ENCODE data around the gene ASS1. TPM values are rescaled to one million over a fixed set of nuclear protein-coding genes. Genes with fewer than 3 reads are reported as not detected.

ASS1 gene
- total and polyA plus RNA-seq, 9 donors = 63.4 to 238 (median 87.0) TPM

DNA sequence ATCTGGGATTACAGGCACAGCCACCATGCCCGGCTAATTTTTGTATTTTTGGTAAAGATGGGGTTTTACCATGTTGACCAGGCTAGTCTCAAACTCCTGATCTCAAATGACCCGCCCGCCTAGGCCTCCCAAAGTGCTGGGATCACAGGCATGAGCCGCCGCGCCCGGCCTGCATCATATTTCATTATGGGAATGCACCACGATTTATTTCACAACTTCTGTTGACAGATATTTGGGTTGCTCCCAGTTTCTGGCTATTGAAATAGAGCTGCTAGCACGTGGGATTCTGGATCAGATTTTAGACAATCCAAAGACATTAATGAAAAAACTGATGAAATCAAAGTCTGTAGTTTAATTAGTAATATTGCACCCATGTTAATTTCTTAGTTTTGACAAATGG, 86.2 kb downstream of the ASS1 start:
- WGBS, 3 donors = 59 to 74% (median 70%) methylated on average over 9 of the region's 9 CpGs
- Histone ChIP-seq H3K27ac (no peak overlapping the region), H3K9me3 (no peaks in the 10 kb centered on the region), H3K4me1 (ENCODE audit: insufficient read depth) (no peaks in the 10 kb centered on the region), H3K27me3 (no peaks in the 10 kb centered on the region), H3K4me3 (no peak overlapping the region), H3K36me3 (no peaks in the 10 kb centered on the region)
- DNase-seq = no peak
- TF ChIP-seq CTCF (IDR thresholded peaks at IDR 0.05) (no peak), POLR2A (IDR thresholded peaks at IDR 0.05) (no peak), EP300 (IDR thresholded peaks at IDR 0.05) (no peak)
- intact Hi-C loops (cut with DNase I) = no loop called here

GRCh38 chr9:130531670-130532069, 86.9 kb downstream of the ASS1 start:
- H3K27me3 ChIP-seq = no peaks in the 10 kb centered on the region
- no peaks in the 10 kb centered on the region for H3K4me1 ChIP-seq (ENCODE audit: insufficient read depth)
- no peaks in the 10 kb centered on the region for H3K9me3 ChIP-seq
- intact Hi-C loops (cut with DNase I) = no loop called here
- no peaks in the 10 kb centered on the region for H3K36me3 ChIP-seq
- DNase-seq = no peak
- H3K4me3 ChIP-seq = no peak overlapping the region
- TF ChIP-seq EP300 (IDR thresholded peaks at IDR 0.05) (no peak), POLR2A (IDR thresholded peaks at IDR 0.05) (no peak), CTCF (IDR thresholded peaks at IDR 0.05) (no peak)
- no peak overlapping the region for H3K27ac ChIP-seq
- WGBS, 3 donors = 89 to 96% (median 95%) methylated on average over 8 of the region's 8 CpGs

DNA sequence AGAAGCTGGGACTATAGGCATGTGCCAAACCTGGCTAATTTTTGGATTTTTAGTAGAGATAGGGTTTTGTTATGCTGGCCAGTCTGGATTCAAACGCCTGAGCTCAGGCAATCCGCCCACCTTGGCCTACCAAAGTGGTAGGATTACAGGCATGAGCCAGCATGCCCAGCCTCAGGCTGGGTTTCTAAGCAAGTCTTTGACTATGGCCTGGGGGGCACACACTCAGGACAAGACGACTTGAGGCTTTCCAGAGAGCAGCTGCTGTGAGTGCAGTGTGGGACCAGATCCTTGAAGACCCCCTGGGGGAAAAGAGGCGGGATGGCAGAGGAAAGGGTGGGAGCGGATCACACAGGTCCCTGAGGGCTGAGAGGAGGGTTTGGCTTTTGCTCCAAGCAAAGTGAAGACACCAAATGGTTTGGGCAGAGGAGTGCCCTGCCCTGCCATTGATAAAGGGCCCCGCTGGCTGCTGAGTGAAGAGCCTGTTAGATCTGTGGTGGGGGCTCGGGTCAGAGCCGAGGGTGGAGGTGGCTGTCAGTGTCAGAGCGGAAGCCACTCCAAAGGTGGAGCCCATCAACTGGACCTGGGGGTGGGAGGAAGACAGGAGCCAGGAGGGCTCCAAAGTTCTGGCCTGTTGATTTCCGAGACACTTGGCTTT, 87.8 kb downstream of the ASS1 start:
- intact Hi-C loops (cut with DNase I) = no loop called here

DNA sequence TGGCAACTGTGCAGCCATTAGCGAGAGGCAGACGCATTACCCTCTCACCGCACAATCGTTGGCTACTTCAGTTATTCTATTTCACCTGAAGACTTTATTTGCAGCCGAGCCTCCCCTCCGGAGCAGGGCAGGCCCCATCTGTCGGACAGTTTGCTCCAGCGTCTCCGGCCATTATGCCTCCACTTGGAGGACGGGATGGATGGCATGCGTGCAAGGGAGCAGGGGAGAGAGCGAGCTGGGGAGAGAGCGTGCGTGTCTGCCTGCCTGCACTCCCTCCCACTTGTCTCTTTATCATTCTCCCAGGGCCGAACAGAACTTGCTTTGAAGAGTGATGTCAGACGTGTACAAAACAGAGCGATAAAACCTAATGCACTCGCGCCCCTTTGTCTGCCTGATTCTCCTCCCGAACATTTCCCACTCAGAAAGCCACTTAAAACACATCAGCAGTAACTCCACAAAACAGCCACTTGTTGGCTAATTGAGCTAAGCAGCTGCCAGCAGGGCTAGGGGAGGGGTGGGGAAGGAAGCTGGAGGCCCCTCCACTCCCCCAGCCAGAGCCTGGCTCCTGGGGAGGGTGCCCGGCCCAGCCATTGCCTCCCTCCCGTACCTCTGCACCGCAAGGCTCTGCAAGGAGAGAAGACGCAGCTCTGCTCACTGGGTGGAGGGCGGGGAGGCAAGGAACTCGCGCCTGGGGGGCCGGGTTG, 91.2 kb downstream of the ASS1 start:
- Histone ChIP-seq H3K36me3 (no peaks in the 10 kb centered on the region), H3K9me3 (no peaks in the 10 kb centered on the region), H3K4me3 (peak overlapping the region; percentile 5), H3K4me1 (ENCODE audit: insufficient read depth) (no peaks in the 10 kb centered on the region), H3K27me3 (no peaks in the 10 kb centered on the region), H3K27ac (no peak overlapping the region)
- peak in 4 of 5 donors; percentile 10 to 39 (median 30) for DNase-seq
- 2 to 6% (median 3%) methylated on average over 28 of the region's 28 CpGs for WGBS, 3 donors
- intact Hi-C loops (cut with DNase I) = no loop called here
- TF ChIP-seq CTCF (IDR thresholded peaks at IDR 0.05) = no peak
- no peak for TF ChIP-seq EP300 (IDR thresholded peaks at IDR 0.05)
- TF ChIP-seq POLR2A (IDR thresholded peaks at IDR 0.05) = no peak

More for the DNA sequence above, 87.8 kb downstream of the ASS1 start:
- Histone ChIP-seq H3K4me1 (ENCODE audit: insufficient read depth) (no peaks in the 10 kb centered on the region), H3K36me3 (no peaks in the 10 kb centered on the region), H3K4me3 (no peak overlapping the region), H3K27me3 (no peaks in the 10 kb centered on the region), H3K9me3 (no peaks in the 10 kb centered on the region), H3K27ac (no peak overlapping the region)
- no peak for TF ChIP-seq CTCF (IDR thresholded peaks at IDR 0.05)
- TF ChIP-seq POLR2A (IDR thresholded peaks at IDR 0.05) = no peak
- TF ChIP-seq EP300 (IDR thresholded peaks at IDR 0.05) = no peak
- DNase-seq = no peak
- 89 to 92% (median 90%) methylated on average over 10 of the region's 10 CpGs for WGBS, 3 donors
